Smooth muscle cell (in vitro differentiated cells): ENCODE data around the gene MADD. TPM values are rescaled to one million over a fixed set of nuclear protein-coding genes. Genes with fewer than 3 reads are reported as not detected.

Experiments used
- DNase-seq: peaks from one replicate; lab custom pipeline; 2025; ENCODE audit not compliant: unreplicated experiment; lab: John Stamatoyannopoulos, UW
- H2AFZ ChIP-seq: fragments of 200-600 bp; sonication (generic); 2 replicates; pipeline ENCODE4 v1.6.0; 2016; ENCODE audit warnings: antibody characterized with exemption, low read depth, mild to moderate bottlenecking
- H3F3A ChIP-seq: fragments of 200-600 bp; sonication (generic); 2 replicates; pipeline ENCODE4 v1.6.0; 2017; ENCODE audit warnings: antibody characterized with exemption, low read depth
- H3K27ac ChIP-seq: fragments of 200-600 bp; sonication (generic); 2 replicates; pipeline ENCODE4 v1.5.1; 2016; ENCODE audit warnings: low read depth, mild to moderate bottlenecking
- H3K27me3 ChIP-seq: fragments of 200-600 bp; sonication (generic); 2 replicates; pipeline ENCODE4 v1.6.1; 2016; ENCODE audit warnings: low read depth, mild to moderate bottlenecking
- H3K36me3 ChIP-seq: fragments of 200-600 bp; sonication (generic); 2 replicates; pipeline ENCODE4 v1.5.1; 2016; ENCODE audit warnings: low read depth
- H3K4me1 ChIP-seq: fragments of 200-600 bp; sonication (generic); 2 replicates; pipeline ENCODE4 v1.5.1; 2016; ENCODE audit warnings: low read depth
- H3K4me2 ChIP-seq: fragments of 200-600 bp; sonication (generic); 2 replicates; pipeline ENCODE4 v1.6.0; 2016; ENCODE audit warnings: mild to moderate bottlenecking
- H3K4me3 ChIP-seq: fragments of 200-600 bp; sonication (generic); 2 replicates; pipeline ENCODE4 v1.5.1; 2016; ENCODE audit warnings: mild to moderate bottlenecking
- H3K79me2 ChIP-seq: fragments of 200-600 bp; sonication (generic); 2 replicates; pipeline ENCODE4 v1.6.0; 2016; ENCODE audit warnings: low read depth, mild to moderate bottlenecking
- H3K9ac ChIP-seq: fragments of 200-600 bp; sonication (generic); 2 replicates; pipeline ENCODE4 v1.6.0; 2016; ENCODE audit warnings: low read depth
- H3K9me3 ChIP-seq: fragments of 200-600 bp; sonication (generic); replicated peaks from 2 replicates; pipeline ENCODE4 v1.5.1; 2016; ENCODE audit warnings: low read depth
- H4K20me1 ChIP-seq: fragments of 200-600 bp; sonication (generic); 2 replicates; pipeline ENCODE4 v1.6.0; 2016; ENCODE audit warnings: low read depth
- WGBS: methylation state at CpG from one replicate; pipeline ENCODE4 v1.1.7; 2016; ENCODE audit warnings: low lambda C conversion rate; 5-methylcytosine and 5-hydroxymethylcytosine counted together
- polyA plus RNA-seq: library from polyadenylated mRNA; unstranded; fragments of >200 nt; fragmentation: Nextera tagmentation; extraction: Ambion mirVana; gene quantifications from 2 replicates; pipeline ENCODE4 v1.2.1, GENCODE V29; 2016
- total RNA-seq: library from RNA; depleted of rRNA; stranded (reverse); fragments of >200 nt; gene quantifications from 2 replicates; pipeline ENCODE4 v1.2.3, GENCODE V29; 2014
- TF ChIP-seq, protein P1 (sequence below): fragments of 200-600 bp; sonication (generic); IDR thresholded peaks from 2 replicates; pipeline ENCODE4 v1.5.1; 2017; ENCODE audit warnings: borderline replicate concordance, mild to moderate bottlenecking, antibody characterized with exemption; ENCODE audit not compliant: insufficient read depth, poor library complexity, severe bottlenecking

The MADD gene
- total and polyA plus RNA-seq, 2 experiments from 2014 or later: 13.1 to 24.2 TPM

DNA sequence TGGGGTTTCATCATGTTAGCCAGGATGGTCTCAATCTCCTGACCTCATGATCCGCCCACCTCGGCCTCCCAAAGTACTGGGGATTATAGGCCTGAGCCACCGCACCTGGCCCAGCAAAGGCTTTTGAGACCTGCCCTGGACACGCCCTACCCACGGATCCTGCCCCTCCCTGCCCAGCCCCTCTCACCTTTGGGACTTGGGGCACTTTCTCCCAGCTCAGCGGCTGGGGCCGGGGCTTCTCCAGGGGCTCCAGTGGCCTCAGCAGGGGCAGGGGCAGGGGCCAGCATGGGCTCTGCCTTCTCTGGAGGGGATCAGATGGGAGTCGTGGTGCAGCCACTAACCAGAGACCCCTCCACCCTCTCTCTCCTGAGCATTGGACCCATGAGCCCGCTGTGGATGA lies 80.4 kb downstream of the MADD start:
- TF ChIP-seq, protein P1, sequence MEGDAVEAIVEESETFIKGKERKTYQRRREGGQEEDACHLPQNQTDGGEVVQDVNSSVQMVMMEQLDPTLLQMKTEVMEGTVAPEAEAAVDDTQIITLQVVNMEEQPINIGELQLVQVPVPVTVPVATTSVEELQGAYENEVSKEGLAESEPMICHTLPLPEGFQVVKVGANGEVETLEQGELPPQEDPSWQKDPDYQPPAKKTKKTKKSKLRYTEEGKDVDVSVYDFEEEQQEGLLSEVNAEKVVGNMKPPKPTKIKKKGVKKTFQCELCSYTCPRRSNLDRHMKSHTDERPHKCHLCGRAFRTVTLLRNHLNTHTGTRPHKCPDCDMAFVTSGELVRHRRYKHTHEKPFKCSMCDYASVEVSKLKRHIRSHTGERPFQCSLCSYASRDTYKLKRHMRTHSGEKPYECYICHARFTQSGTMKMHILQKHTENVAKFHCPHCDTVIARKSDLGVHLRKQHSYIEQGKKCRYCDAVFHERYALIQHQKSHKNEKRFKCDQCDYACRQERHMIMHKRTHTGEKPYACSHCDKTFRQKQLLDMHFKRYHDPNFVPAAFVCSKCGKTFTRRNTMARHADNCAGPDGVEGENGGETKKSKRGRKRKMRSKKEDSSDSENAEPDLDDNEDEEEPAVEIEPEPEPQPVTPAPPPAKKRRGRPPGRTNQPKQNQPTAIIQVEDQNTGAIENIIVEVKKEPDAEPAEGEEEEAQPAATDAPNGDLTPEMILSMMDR: no peak
- Histone ChIP-seq H3K27ac (no peak overlapping the region), H2AFZ (no peak overlapping the region), H3K9ac (no peak overlapping the region), H3K4me1 (peaks cover under 1% of the 10 kb centered on the region), H3K79me2 (no peaks in the 10 kb centered on the region), H4K20me1 (no peaks in the 10 kb centered on the region), H3F3A (peaks cover 3% of the 10 kb centered on the region), H3K4me3 (no peak overlapping the region), H3K9me3 (no peaks in the 10 kb centered on the region), H3K36me3 (no peaks in the 10 kb centered on the region), H3K4me2 (no peak overlapping the region), H3K27me3 (no peaks in the 10 kb centered on the region)
- no peak for DNase-seq
- 89% methylated on average over 9 of the region's 9 CpGs for WGBS

DNA sequence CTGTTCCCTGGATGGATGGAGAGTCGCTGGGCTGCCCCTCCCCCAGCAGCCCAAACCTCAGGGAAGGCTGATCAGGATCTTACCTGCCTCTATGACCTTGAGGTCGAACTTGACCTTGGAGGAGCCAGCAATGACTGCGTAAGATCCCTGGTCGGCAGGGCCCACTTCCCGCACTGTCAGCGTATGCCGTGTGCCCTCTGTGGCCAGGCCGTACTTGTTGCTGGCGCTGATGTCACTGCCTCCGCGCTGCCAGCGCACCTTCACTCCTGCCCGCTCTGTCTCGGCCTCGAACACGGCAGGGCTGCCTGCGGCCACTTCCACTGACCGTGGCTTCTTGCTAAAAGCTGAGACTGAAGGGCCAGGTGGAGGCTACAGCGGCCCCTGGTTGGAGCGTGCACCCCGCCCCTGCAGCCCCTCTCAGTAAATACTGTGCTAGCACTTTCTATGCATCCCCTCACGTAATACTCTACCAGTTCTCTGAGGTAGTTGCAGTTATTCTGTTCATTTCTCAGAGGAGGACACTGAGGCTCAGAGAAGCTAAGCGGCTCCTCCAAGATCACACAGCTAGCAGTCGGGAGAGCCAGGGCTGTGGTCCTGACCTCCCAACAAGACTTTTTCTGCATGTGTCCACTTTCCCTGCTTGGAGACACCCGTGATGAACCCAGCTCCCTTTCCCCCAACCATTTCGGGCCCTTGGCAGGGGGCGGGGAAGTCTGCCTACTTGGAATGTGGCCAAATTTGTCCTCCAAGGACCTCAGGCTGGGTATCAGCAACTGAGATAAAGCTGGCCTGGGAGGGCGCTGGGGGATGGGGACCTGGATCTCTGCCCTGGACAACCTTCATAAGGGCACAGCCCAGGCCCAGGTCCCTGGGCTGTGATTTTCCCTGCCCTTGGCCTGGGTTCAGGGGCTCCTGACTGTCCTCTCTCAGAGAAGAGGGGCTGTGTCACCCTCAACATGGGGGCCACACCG lies 81.5 kb downstream of the MADD start:
- no peak for DNase-seq
- WGBS: 91% methylated on average over 29 of the region's 29 CpGs
- H3K27ac ChIP-seq: no peak overlapping the region
- TF ChIP-seq, protein P1: no peak
- H4K20me1 ChIP-seq: no peaks in the 10 kb centered on the region
- no peak overlapping the region for H3K4me3 ChIP-seq
- no peak overlapping the region for H2AFZ ChIP-seq
- no peak overlapping the region for H3K9ac ChIP-seq
- H3K4me2 ChIP-seq: no peak overlapping the region
- no peaks in the 10 kb centered on the region for H3K4me1 ChIP-seq
- H3K27me3 ChIP-seq: no peaks in the 10 kb centered on the region
- H3K9me3 ChIP-seq: no peaks in the 10 kb centered on the region
- H3K79me2 ChIP-seq: no peaks in the 10 kb centered on the region
- no peaks in the 10 kb centered on the region for H3K36me3 ChIP-seq
- peaks cover 3% of the 10 kb centered on the region for H3F3A ChIP-seq

DNA sequence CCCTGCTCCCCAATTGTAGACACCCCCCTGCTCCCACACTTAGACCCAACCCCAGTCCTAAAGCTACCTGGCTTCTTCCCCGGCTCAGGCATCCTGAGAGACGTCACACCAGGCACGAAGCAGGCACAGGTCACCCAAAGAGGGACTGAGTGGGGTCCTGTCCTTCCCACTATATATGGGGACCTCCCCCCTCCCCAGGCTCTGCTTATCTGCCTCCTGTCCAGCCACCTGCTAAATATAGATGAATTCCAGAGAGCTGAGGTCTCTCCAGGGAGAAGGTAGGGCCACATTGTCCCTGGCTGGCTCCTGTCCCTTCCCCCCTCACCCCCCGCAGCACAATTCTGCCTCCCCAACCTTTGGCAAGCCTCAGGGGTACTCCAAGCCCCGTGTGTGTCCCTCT lies 82.6 kb downstream of the MADD start, which contains the start of gene MYBPC3:
TSS of gene MYBPC3 (minus strand) at position 147 of the 400 bp plus-strand sequence. CDS start at position 92, 55 bp downstream.
- TF ChIP-seq, protein P1: no peak
- H3K4me1 ChIP-seq: no peaks in the 10 kb centered on the region
- no peaks in the 10 kb centered on the region for H3K27me3 ChIP-seq
- no peak within 1 kb of the TSS for H3K4me3 ChIP-seq
- H3K9me3 ChIP-seq: no peaks in the 10 kb centered on the region
- no peak within 1 kb of the TSS for H3K27ac ChIP-seq
- no peak within 1 kb of the TSS for H3K4me2 ChIP-seq
- H3K9ac ChIP-seq: no peak within 1 kb of the TSS
- H3K36me3 ChIP-seq: no peaks in the 10 kb centered on the region
- H2AFZ ChIP-seq: no peak within 1 kb of the TSS
- DNase-seq: no peak
- no peaks in the 10 kb centered on the region for H3K79me2 ChIP-seq
- no peaks in the 10 kb centered on the region for H4K20me1 ChIP-seq
- WGBS: 88% methylated on average over 5 of the region's 5 CpGs
- peaks cover 3% of the 10 kb centered on the region for H3F3A ChIP-seq
